ENCODE results near the gene KDM4B.
"Not testable (repeated sequence)": the region's sequence is repeated elsewhere in the genome, so short reads cannot be mapped to it uniquely, and the experiment has no call there.

Gene KDM4B

GRCh38 chr19:5147074-5147977, 178.4 kb downstream of the KDM4B start:
- FAIRE-seq (no peak), DNase-seq (ENCODE audit: low spot score) (no peak)

DNA sequence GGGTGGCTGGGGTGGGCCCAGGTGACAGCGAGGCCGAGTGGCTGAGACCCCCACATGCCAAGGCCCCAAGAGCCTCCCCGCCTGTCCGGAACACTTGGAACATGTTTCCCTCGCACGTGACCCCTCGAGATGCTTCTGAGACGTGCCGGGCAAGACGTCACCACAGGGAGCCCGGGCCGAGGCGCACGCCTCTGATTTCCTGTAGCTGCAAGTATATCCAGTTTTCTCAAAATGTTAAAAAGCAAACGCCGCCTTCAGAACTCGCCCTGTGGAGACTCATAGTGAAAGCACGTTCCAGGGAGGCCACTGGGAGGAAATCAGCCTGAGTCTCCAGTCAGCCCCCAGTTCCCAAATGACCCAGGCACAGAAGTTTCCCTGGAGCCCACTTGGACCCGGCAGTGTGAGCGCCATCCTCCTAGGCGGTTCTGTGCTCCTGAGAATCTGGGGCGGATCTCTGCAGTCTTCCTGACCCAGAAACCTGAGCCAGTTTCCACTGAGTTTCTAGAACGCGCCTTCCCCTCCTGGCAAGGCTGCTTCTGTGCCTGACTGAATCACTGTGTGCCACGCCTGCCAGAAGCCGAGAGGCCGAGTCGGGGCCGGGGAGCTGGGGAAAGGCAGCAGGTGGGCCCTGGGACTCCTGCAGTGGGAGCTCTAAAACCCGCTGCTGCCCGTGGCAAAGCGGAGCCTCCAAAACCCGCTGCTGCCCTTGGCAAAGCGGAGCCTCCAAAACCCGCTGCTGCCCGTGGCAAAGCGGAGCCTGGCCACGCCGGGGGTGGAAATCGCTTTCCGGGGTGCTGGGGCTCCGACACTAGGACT, 179.3 kb downstream of the KDM4B start:
- FAIRE-seq (no peak), DNase-seq (ENCODE audit: low spot score) (no peak)

DNA sequence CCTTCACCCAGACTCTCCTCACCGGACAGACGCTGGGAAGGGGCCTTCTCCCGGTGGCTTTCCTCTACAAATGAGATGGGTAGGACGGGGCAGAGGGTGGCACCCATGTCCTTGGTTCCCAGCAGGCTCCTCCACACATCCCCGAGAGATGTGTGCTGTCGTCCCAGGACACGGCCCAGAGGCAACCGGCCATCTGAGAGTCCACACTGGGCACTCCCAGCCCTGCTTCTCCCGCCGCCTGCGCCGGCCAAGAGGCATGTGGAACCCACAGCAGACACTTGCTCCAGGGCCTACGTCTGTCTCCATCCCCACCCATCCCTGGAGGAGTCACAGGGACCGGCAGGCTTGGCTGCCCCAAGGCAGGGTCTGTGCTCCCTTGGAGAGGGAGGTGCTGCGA, 179.9 kb downstream of the KDM4B start:
- FAIRE-seq = no peak
- DNase-seq (ENCODE audit: low spot score) = no peak

GRCh38 chr19:5149508-5149907, 180.6 kb downstream of the KDM4B start:
- DNase-seq (ENCODE audit: low spot score) = no peak
- FAIRE-seq = no peak

DNA sequence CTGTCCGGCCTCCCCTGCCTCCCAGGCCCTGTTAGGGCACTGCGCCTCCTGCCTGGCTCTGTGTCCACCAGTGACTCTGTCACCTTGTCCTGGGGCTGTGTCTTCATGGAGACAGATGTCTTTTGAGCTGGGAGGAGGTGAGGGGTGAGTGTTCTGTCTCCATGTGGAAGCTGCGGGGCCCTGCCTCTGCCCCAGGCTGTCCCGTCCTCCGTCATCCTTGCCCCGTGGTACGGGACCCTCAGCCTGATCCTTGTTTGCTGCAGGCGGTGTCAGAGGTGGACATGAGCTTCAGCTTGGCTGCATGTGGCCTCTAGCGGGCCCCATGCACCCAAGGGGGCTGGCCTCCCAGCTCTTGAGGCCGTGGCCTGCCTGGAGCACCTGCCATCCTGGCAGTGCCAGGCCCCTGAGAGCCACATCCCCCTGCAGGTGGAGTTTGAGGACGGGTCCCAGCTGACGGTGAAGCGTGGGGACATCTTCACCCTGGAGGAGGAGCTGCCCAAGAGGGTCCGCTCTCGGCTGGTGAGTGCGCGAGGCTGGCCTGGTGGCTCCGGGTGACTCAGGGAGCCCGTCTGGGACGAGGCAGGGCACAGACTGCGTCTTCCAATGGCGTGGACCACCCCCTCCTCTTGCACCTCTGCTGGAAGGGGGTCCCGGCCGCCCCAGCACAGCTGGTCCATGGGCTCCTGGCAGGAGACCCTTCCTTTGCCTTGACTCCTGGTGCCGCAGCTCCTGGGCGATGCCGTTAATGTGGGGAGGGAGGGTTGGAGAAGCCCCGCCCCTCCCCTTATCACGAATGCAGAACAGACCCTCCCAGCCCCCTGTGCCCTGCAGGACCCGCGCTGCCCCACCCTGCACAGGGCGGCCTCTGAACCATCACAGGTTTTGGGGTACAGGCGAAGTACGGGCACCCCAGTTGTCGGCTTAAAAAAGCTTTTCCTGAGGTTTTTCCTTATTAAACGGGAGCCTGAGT, 181.3 kb downstream of the KDM4B start:
- no peak for DNase-seq (ENCODE audit: low spot score)

GRCh38 chr19:5150902-5151741, 182.2 kb downstream of the KDM4B start:
- DNase-seq (ENCODE audit: low spot score) (no peak), FAIRE-seq (no peak)

More for the DNA sequence above, 181.3 kb downstream of the KDM4B start:
- FAIRE-seq = no peak

DNA sequence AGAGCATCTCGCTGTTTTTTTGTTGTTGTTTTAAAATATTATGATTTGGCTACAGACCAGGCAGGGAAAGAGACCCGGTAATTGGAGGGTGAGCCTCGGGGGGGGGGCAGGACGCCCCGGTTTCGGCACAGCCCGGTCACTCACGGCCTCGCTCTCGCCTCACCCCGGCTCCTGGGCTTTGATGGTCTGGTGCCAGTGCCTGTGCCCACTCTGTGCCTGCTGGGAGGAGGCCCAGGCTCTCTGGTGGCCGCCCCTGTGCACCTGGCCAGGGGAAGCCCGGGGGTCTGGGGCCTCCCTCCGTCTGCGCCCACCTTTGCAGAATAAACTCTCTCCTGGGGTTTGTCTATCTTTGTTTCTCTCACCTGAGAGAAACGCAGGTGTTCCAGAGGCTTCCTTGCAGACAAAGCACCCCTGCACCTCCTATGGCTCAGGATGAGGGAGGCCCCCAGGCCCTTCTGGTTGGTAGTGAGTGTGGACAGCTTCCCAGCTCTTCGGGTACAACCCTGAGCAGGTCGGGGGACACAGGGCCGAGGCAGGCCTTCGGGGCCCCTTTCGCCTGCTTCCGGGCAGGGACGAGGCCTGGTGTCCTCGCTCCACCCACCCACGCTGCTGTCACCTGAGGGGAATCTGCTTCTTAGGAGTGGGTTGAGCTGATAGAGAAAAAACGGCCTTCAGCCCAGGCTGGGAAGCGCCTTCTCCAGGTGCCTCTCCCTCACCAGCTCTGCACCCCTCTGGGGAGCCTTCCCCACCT, 183.3 kb downstream of the KDM4B start:
- DNase-seq (ENCODE audit: low spot score) = no peak
- no peak for FAIRE-seq

GRCh38 chr19:5152767-5153532, 184.0 kb downstream of the KDM4B start:
- no peak for FAIRE-seq
- no peak for DNase-seq (ENCODE audit: low spot score)

DNA sequence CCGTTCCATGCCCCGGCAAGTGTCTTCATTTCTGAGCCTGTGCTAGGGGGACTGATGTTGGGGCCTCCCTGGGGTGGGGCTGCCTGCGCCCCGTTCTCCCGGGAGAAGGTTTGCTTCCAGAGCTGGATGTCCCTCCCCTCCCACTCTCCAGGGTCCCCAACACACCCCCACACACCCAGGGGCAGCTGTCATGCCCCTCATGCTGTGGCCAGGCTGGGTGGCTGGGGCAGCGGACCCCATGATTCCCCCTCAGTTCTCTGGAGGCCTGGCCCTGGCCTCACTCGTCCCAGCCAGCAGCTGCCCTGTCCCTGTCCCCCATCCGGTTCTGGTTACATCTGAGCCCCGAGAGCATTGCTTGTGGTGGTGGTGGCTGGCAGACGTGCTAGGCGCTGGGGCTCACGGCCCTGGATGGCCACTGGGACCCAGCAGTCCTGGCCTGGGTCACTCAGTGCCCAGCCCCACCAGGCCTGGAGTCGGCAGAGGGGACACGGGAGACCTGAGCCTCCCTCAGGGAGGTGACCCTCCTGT, 184.8 kb downstream of the KDM4B start:
- no peak for FAIRE-seq
- DNase-seq (ENCODE audit: low spot score) = no peak

GRCh38 chr19:5154129-5154798, 185.4 kb downstream of the KDM4B start:
- no peak for FAIRE-seq
- no peak for DNase-seq (ENCODE audit: low spot score)

- FAIRE-seq (no peak), DNase-seq (ENCODE audit: low spot score) (no peak)
Measured at GRCh38 chr19:5154799-5155426, 186.0 kb downstream of the KDM4B start.

DNA sequence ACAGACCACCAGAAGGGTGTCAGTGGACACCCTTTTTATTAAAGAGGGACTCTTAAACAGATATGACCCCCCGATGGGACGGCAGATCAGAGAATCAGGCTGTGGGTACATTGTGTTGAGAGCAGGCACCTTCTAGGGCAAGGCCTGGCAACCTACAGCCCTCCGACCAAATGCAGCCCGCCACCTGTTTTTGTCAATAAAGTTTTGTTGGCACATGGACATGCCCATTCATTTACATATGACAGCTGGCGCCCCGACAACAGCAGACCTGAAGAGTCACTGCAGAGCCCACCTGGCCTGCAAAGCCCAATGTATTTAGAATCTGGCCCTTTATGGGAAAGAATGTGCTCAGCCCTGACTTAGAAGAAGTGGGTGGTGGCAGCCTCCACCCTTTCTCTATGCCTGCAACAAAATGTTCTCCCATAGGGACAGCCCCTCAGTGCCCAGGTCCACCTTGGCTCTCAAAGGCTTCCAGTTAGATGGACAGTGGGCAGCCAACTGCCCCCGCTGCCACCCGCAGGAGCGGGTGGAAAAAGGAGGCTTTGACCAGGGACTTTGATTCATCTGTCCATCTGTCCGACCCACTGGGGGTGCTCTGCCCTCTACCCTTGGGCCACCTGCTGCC, 186.8 kb downstream of the KDM4B start:
- FAIRE-seq (no peak), DNase-seq (ENCODE audit: low spot score) (no peak)

DNA sequence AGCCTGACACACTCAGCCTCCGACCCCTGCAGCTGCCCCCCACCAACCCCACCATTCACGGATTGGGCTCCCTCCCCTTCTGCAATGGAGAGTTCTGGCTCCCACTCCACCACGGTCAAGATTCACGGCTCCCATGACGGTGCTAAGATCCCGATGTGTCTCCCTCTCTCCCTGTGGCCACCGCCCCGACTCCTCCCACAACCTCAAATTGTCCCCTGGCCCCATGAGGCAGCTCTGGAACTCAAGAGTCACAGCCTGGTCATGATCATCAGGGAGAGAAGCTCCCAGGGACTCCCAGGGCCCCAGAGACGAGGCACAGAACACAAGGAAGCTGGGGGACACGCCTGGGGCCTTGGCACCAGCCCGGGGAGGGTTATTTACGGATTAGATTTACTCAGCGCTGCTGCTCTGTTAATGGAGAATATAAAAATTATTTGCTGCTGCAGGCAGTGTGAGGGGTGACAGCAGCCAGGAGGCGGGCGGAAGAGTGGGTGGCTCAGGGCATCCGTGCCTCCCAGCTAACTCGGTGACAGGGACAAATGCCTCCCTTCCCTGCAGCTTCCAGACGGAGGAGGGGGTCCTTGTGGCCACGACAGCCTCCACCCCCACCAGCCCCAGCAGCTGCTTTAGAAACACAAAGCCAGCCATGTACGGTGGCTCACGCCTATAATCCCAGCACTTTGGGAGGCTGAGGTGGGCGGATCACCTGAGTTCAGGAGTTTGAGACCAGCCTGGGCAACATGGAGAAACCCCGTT, 187.5 kb downstream of the KDM4B start:
- FAIRE-seq (no peak), DNase-seq (ENCODE audit: low spot score) (no peak)

GRCh38 chr19:5157186-5157585, 188.3 kb downstream of the KDM4B start:
- DNase-seq (ENCODE audit: low spot score) (no peak), FAIRE-seq (no peak)

DNA sequence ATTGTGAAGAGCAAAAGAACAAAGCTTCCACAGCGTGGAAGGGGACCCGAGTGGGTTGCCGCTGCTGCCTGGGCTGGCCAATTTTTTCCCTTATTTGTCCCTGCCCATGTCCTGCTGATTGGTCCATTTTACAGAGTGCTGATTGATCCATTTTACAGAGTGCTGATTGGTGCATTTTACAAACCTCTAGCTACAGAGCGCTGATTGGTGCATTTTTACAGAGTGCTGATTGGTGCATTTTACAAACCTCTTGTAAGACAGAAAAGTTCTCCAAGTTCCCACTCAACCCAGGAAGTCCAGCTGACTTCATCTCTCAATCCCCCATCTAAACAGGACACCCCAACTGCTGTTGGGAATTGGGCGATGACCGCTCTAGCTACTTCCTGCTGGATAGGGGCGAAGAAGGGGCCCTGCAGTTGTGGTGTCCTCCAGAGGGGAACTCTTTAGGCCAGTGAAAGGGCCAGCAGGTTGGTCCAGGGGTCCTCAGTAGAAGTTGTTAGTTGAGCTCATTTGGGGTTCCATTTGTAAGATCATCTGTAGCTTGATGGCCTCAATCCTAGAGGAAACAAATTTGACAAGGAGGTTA, 189.7 kb downstream of the KDM4B start:
- not testable (repeated sequence) for FAIRE-seq; DNase-seq (ENCODE audit: low spot score)
